ENCODE data around the gene DNAJC1. TPM values are rescaled to one million over a fixed set of nuclear protein-coding genes. Genes with fewer than 3 reads are reported as not detected.

DNAJC1 gene
- total RNA-seq, 1 experiment from 2014 or later, result 13.2 TPM

- Mint-ChIP-seq H3K4me3 (no peak overlapping the region), H3K27ac (no peak overlapping the region), H3K9me3 (peaks cover 42% of the 10 kb centered on the region), H3K27me3 (ENCODE audit: low read depth) (no peaks in the 10 kb centered on the region; the same call in 1 of the 2 replicates), H3K4me1 (no peaks in the 10 kb centered on the region; the same call in 1 of the 2 replicates), H3K36me3 (no peaks in the 10 kb centered on the region)
- ATAC-seq (no peak), DNase-seq (ENCODE audit: low spot score) (no peak)
- TF ChIP-seq FOXK1 (CRISPR knock-in tag; IDR thresholded peaks at IDR 0.05) (no peak), ZNF317 (CRISPR knock-in tag; IDR thresholded peaks at IDR 0.05; ENCODE audit: borderline replicate concordance, low read depth) (peak; percentile 67), SMAD3 (CRISPR knock-in tag; IDR thresholded peaks at IDR 0.05; ENCODE audit: borderline replicate concordance) (no peak), PRRX2 (CRISPR knock-in tag; IDR thresholded peaks at IDR 0.05) (no peak), TEAD4 (CRISPR knock-in tag; IDR thresholded peaks at IDR 0.05) (no peak), NR3C1 (CRISPR knock-in tag; conservative IDR thresholded peaks at IDR 0.05; ENCODE audit: low read depth) (no peak), USF1 (CRISPR knock-in tag; IDR thresholded peaks at IDR 0.05) (no peak)
- CTCF ChIA-PET, result no interaction called here
- POLR2A ChIA-PET, result no interaction called here
Observed at GRCh38 chr10:22026287-22026686, 22.8 kb upstream of the DNAJC1 start.

GRCh38 chr10:22023508-22023907 is 20.0 kb upstream of the DNAJC1 start:
- ChIA-PET CTCF (no interaction called here), POLR2A (no interaction called here)
- ATAC-seq, result no peak
- Mint-ChIP-seq H3K4me3 (no peak overlapping the region), H3K36me3 (no peaks in the 10 kb centered on the region), H3K27me3 (ENCODE audit: low read depth) (no peaks in the 10 kb centered on the region), H3K9me3 (peaks cover 40% of the 10 kb centered on the region), H3K4me1 (no peaks in the 10 kb centered on the region; the same call in 1 of the 2 replicates), H3K27ac (no peak overlapping the region)
- TF ChIP-seq ELF4 (CRISPR knock-in tag; IDR thresholded peaks at IDR 0.05; ENCODE audit: low read depth) (no peak), IRF2 (CRISPR knock-in tag; IDR thresholded peaks at IDR 0.05; ENCODE audit: borderline replicate concordance, low read depth) (no peak), CDX4 (CRISPR knock-in tag; IDR thresholded peaks at IDR 0.05; ENCODE audit: borderline replicate concordance) (no peak), NFE2L1 (CRISPR knock-in tag; IDR thresholded peaks at IDR 0.05) (no peak), AR (CRISPR knock-in tag; IDR thresholded peaks at IDR 0.05) (no peak), ZNF121 (CRISPR knock-in tag; IDR thresholded peaks at IDR 0.05) (no peak), JAZF1 (CRISPR knock-in tag; IDR thresholded peaks at IDR 0.05) (no peak), ATF3 (CRISPR knock-in tag; conservative IDR thresholded peaks at IDR 0.05) (no peak), NFATC4 (CRISPR knock-in tag; IDR thresholded peaks at IDR 0.05) (no peak), GTF2I (CRISPR knock-in tag; conservative IDR thresholded peaks at IDR 0.05) (no peak), JUN (CRISPR knock-in tag; IDR thresholded peaks at IDR 0.05) (no peak), USF2 (CRISPR knock-in tag; IDR thresholded peaks at IDR 0.05) (no peak), RORB (CRISPR knock-in tag; IDR thresholded peaks at IDR 0.05) (no peak), PREB (CRISPR knock-in tag; IDR thresholded peaks at IDR 0.05; ENCODE audit: borderline replicate concordance) (no peak), FOXK1 (CRISPR knock-in tag; IDR thresholded peaks at IDR 0.05) (no peak), ARID4B (CRISPR knock-in tag; IDR thresholded peaks at IDR 0.05; ENCODE audit: borderline replicate concordance) (no peak), FOXP1 (CRISPR knock-in tag; IDR thresholded peaks at IDR 0.05; ENCODE audit: borderline replicate concordance) (no peak), GRHL2 (CRISPR knock-in tag; IDR thresholded peaks at IDR 0.05; ENCODE audit: insufficient replicate concordance, severe bottlenecking) (no peak)
- no peak for DNase-seq (ENCODE audit: low spot score)

All from WTC11 (cell line).